Endometrial microvascular endothelial cells (primary cell): ENCODE results near the gene AKR1B15. TPM values are rescaled to one million over a fixed set of nuclear protein-coding genes. Genes with fewer than 3 reads are reported as not detected.

Experiments used
- in situ Hi-C: cut with HindIII; loops from 2 replicates; pipeline ENCODE4 v1.10.0; 2017; ENCODE audit warnings: low sequenced_read_pairs, low pct_unique_long_range_greater_than_20kb; ENCODE audit errors: inconsistent ontology term
- total RNA-seq: library from RNA; depleted of rRNA; stranded (reverse); fragments of >200 nt; gene quantifications from one replicate; pipeline ENCODE4 v1.2.3, GENCODE V29; 2015; ENCODE audit errors: inconsistent ontology term

AKR1B15 gene
- total RNA-seq, 1 donor from 2014 or later = not detected

DNA sequence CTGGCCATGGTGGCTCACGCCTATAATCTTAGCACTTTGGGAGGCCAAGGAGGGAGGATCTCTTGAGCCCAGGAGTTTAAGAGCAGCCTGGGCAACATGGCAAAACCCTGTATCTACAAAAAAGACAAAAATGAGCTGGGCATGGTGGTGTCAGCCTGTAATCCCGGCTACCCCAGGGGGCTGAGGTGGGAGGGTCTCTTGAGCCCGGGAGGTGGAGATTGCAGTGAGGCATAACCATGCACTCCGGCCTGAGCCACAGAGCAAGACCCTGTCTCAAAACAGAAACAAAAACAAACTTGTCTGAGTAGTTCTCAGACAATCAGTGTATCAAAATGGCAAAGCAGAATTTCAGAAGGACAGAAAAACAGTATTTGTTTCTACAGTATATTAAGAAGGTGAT lies 52.5 kb downstream of the AKR1B15 start:
- in situ Hi-C loops = no loop called here

DNA sequence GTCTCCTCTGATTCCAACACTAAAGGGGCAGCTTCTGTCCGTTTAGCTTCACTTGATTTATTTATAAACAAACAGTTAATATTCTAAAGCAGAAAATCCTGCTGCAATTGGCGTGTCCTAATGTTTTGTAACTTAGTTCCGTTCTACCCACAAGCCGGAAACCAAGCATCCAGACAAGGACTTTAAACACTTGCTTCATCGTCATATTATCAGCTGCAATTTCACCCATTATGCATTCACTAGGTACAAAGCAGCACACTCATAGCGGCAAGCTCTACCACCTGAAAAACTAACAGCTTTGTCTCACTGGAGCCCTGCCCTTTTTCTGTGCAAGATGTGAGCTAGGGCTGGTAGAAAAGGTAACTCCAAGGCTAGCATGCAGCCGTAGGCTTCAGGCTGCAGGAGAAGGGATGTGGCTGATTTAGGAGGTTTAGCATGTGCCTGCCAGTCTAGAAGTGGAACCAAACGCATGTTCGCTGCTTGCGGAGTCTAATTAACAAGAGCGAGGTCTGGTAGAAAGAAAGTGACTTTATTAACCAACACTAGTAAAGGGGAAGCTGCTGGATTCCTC lies 54.1 kb downstream of the AKR1B15 start:
- in situ Hi-C loops = no loop called here

DNA sequence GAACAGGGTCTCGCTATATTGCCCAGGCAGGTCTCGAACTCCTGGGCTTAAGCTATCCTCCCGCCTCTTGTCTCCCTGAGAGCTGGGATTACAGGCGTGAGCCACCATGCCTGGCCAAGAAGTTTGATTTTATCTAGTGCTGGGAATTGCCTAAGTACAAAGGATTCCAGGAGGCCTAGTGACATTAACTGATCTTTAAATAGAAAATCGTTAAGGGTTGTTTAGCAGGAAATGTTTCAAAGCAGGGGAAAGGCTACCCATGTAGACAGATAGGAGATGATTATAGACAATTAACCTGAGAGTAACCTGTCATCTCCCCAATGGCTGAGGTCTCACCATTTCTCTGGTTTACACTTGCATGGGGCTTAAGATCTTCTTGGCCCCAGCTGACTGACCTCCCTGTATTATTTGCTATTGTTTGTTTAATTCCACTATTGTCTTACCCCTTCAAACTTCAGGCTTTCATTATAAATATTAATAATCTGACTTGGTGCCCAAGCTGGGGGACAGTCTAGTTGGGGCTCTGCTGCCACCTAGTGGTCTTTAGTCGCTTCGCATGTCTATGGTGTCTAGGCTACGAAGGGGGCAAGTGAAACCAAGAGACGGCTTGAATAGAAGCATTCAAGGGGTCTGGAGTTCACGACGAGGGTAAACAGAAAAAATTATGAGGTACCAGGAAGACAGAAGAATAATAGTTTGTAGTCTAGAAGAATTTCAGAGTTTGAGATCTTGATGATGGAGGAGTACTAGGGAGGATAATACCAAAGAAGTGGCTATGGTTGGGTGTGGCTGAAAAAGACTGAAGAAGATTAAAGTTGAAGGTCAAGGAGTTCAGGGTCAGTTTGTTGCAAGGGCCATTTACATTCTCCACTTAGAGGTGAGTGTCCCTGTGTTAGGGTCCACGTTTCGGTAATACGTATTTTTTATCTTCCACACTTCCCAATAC lies 57.3 kb downstream of the AKR1B15 start:
- in situ Hi-C loops = no loop called here

DNA sequence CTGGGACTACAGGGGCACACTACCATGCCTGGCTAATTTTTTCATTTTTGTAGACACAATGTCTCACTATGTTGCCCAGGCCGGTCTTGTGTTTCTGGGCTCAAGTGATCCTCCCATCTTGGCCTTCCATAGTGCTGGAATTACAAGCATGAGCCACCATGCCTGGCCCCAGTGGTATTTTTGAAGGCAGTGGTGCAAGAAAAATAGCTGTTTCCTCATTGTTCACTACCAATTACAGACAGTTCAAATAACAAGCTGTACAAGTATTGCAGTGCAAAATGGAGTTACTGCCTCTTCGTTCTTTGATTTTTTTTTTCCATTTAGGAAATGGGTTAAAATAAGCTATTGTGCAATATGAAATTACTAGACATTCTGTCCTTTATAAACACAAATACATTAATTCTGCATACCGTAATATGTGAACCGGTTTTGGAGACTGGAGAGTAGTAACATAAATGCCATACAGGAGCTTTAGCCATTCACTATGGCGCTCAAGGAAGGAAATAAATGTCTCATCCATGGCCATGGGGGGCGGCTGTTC lies 62.8 kb downstream of the AKR1B15 start:
- in situ Hi-C loops = no loop called here

DNA sequence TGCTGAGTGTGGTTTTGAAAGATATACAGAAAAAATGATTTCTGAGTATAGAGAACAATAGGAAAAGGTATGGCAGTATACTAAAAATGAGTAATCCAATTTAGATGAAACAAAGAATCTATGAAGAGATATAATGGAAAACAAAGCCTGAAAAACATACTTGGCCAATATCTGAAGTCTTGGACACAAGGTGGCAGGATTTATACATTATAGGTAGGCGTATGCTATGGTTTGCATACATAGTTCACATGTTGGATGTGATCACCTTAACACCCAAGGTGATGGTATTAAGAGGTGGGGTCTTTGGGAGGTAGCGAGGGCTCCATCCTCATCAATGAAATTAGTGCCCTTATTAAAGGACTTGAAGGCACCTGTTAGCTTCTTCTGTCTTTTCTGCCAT lies 63.3 kb downstream of the AKR1B15 start:
- in situ Hi-C loops = no loop called here

DNA sequence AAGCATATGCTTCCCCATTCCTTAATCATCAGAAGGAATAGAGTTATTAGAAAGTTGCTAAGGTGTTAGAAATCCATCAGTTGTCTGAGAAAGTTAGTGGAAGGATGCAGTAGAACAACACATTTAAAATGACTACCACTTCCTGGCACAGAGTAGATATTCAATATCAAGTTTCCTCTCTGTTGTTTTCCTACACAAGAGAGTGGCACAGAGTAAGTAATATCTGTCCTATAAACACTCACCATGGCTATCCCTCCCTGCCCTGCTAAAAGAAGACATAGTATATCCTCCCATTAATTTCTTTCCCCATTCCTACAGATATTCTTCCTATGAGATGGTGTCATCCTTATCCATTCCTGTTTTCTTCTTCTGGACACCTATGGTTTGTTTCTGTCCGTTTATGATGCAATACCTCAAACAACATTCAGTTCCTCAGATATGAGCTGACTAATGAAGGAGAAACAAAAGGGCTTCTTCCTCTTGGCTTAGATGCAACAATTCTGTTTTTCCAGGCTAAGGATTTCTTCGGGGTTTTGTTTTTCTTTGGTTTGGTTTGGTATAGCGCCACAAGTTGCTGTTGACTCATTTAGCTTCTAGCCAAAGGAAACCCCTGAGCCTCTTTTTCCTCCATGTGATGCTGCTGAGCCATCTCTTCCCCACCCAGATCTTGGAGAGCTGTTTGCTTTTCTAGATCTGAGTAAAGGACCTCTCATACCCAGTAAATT lies 64.9 kb downstream of the AKR1B15 start:
- in situ Hi-C loops = no loop called here

DNA sequence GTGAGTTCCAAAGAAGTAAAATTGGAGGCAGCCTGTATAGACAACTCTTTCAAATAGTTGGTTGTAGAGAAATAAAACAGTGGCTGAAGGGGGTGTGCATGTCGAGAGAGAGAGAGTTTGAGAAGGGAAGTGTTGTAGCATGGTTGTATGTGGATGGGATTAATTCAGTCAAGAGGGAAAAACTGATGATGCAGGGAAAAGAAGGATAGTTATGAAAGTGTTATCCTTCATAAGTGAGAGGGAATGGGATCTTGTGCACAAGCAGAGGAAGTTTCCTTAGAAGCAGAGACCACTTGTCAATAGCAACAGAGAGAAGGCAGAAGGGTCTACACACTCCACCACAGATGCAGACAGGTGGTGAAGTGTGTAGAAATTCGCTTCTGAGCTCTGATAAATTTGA lies 67.7 kb downstream of the AKR1B15 start:
- in situ Hi-C loops = no loop called here

DNA sequence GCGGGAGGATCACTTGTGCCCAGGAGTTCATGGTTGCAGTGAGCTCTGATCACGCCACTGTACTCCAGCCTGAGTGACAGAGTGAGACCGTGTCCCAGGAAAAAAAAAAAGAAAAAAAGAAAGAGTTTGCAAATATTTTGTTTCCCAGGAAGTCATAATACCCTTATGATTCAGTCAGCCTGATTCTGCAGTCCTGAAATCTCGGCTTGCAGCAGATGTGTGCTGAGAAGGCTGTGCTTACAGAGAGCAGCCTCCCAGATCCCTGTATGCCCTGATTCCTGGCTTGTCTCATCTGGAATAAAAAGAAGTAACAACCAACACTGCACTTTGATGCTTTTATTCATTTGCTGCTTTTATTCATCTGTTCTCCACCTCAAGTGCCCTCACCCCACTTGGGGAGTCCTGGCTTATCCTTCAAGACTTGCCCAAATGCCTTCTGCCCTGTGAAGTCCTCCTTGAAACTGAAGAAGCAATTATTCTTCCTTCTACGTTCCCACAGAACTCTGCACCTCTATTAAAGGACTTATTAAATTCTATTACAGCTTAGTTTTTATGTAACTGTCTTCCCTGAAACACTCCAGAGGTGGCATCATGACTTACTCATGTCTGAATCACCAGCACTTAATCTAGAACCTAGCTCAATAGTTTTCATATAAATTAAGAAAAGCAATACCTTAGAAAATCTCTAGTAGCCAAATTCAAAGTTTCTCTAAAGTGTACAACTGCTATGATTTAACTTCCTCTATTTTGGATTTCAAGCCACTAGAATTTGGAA lies 70.0 kb downstream of the AKR1B15 start:
- in situ Hi-C loops = no loop called here

DNA sequence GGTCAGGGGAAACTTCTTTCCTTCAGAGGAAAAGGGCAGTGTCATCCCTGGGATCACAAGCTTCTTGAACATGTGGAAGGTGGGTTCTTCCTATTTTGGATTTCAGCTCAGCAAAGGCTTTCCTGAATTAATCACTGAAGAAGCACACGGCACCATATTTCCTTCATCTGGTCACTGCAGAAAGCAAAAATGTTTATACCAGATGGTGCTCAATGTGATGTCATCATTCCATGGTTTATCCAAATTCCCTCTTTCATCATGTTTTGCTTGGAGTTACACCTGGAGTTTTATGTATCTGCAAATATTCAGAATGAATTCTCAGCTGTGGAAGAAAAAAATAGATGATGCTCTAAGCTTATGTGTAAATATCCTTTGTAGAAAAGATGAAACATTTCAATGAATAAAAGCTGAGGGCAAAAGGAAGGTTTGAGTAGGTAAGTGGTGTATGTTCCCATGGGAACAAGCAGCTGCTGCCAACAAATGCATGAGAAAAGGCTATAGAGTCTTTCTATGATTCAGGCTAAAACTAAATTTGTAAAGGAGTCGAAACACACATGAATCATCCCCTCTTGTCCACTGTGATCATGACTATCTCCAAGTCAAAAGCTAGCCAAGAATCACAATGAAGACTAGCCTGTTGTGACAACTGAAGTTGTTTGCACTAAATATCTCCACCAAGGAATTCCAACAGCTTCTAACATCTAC lies 70.9 kb downstream of the AKR1B15 start:
- in situ Hi-C loops = no loop called here

DNA sequence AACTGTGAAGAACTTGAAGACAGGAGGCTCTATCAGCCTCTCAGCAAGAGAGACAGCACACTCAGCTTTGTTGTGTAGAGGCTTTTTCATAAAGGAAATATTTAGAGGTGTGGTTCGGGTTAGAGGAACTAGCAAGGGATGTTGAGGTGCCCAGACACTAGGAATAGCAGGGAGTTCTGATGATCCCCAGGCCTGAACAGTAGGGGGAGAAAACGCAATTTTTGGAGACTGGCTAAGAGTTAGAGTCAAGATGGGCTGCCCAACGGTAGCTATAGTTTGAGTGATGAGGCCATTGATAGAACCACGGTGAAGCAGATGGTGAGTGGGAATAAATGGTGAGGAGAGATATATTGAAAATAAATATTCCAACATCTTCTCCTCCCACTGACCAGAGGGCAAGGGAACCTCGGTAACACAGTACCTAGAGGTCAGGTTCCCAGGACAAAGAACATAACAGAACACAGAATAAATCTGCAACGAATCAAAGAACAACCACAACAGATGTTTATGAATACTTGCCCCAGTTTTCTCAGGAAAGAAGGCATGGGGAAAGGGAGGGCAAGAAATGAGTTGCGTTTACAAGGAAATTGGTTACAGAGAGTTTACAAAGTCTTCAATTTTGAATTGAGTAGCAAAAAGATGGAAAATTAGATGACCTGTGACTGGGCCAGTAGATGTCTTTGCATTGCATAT lies 73.5 kb downstream of the AKR1B15 start:
- in situ Hi-C loops = no loop called here

DNA sequence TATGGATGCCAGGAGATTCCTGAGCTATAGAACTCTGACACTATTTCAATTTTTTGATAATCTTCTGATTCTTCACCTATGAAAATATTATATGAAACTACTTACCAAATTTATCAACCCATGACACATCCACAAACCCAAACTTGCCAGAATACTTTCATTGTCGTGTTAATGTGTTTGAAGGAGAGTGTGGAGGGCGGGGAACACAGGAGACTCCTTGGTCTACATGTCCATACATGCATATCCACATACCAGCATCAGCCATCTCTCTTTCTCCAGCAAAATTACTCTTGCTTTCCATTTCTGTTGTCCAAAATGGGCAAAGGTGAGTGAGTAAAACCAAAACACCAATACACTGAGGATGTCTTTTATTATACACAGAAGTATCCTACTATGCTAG lies 74.3 kb downstream of the AKR1B15 start:
- in situ Hi-C loops = no loop called here

DNA sequence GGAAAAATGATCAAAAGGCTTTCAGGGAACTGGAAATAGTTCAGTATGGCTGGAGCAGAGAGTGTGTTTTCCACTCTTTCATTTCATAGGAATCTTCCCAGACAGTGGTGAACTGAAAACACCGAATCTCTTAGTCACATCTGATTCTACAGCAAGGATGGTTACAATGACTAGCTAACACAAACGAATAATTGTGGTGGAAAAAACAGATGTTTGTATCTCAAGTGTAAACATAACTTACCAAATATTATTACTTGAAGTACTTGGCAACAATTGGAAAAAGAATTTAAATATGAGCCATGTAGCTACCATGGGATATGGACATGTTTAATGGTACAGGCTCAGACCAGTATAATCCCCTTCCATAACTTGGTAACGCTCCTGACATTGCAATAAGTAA lies 76.6 kb downstream of the AKR1B15 start:
- in situ Hi-C loops = no loop called here

DNA sequence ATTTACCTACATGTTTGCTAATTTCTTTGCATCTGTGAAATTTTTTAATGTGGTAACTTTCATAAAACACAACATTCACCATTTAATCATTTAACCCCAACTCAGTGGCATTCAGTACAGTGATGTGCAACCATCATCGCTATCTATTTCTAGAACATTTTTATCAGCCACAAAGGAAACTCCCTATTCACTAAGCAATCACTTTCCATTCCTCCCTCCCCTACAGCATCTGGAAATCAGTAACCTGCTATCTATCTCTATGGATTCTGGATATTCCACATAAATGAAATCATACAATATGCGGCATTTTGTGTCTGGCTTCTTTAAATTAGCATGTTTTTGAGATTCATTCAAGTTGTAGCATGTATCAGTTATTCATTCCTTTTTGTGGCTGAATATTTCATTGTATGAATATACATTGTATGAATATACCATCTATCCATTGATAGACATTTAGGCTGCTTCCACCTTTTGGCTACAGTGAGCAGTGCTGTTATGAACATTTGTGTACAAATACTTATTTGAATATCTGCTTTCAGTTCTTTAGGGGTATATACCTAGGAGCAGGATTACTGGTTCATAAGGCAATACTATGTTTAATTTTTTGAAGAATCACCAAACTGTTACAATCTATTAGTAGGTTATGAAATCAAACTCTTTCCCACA lies 78.3 kb downstream of the AKR1B15 start:
- in situ Hi-C loops = no loop called here

DNA sequence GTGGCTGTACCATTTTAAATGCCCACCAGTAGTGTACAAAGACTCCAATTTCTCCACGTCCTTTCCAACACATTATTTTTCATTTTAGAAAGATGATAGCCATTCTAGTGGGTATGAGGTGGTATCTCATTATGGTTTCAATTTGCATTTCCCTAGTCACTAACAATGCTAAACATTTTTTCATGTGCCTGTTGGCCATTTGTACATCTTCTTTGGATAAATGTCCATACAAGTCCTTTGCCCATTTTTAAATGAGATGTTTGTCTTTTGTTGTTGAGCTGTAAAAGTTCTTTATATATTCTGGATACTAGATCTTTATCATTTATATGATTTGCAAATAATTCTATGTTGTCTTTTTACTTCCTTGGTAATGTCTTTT lies 78.9 kb downstream of the AKR1B15 start:
- in situ Hi-C loops = no loop called here

DNA sequence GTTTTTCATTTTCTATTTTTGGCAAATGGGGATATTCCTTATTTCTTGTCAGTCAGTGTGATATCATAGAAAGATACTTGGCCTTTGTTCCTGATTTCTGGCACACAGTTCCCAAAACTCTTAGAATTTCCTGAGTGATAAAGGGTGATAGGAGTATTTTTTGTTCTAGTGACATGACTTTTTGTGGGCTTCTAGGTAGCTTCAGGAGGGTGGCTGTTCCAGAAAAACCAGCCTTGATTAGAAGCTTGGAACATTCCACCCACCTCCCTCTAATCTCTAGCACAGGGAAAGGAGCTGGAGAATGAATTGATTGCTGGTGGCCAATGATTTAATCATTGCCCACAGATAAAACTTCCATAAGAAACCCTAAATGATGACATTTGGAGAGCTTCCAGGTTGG lies 80.5 kb downstream of the AKR1B15 start:
- in situ Hi-C loops = no loop called here
